Measurements from ENCODE around the gene HNRNPDL.
"Not testable (repeated sequence)": the region's sequence is repeated elsewhere in the genome, so short reads cannot be mapped to it uniquely, and the experiment has no call there.

HNRNPDL gene

GRCh38 chr4:82432596-82432995, 2.3 kb upstream of the HNRNPDL start:
- DNase-seq = no peak

GRCh38 chr4:82431831-82432230, 1.6 kb upstream of the HNRNPDL start:
- DNase-seq = no peak

- no peak for DNase-seq
Observed at GRCh38 chr4:82430964-82431745, 893 bp upstream of the HNRNPDL start.

DNA sequence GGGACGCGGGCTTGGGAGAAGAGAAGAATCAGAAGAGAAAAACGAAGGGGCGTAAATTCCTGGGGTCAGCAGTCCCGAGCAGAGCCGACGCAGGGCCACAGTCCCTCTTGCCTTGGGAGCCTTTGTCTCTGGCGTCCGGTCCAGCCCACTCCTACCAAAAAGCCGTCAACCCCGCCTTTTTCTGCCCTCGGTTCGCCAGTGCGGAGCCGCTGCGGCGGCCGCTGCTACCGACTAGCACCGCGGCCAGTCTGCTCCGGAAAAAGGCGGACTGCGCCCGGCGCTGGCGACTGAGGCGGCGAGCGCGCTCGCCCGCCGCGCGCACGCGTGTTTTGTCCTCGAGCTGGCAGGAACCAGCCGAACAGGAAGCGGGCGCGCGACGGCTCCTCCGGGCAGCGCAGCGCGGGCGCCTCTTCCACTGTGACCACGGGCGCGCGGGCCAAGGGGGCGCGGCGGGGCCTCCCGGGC, 502 bp downstream of the HNRNPDL start:
- no peak for DNase-seq

- DNase-seq = peak; percentile 95 to 97
Observed at GRCh38 chr4:82428969-82429727, 1.1 kb downstream of the HNRNPDL start.

DNA sequence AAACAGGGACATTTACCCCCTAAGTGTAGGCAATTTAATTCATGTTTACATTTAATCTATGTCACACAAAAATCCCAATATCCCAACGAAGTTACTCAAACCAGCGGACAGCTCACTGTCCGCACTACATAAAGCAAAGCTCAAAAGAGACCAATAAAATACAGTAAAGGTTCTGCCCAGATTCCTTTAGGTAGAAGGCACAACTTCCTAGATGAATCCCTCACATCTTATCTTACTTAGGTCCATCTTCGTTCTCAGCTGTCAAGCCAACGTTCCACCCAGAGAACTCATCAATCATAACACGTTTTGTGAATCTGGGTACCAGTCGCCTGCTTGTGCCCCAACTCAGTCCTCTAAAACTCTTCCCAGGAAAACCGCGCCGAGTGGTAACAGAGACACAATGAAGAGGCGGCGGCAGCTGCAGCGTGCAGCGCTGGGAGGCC, 1.7 kb downstream of the HNRNPDL start:
- DNase-seq = no peak

DNA sequence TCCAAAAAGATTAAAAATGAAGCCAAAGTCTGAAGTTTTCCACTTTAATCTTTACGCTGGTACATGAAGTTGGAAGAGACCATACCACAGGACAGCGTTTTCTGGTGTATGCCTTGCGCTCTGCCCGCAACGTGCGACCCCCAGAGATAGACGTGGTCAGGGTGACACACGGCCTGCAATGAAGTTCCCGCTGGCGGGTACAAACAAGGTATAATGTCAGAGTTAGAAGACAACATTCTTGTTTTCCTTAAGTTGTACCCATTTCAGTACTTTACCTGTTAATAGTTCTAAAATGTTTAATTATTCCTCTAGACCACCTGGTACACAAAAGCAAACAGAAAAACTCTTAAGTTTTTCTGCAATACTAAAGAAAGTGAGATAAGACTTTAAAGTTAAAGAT, 4.8 kb downstream of the HNRNPDL start:
- no peak for DNase-seq

- no peak for DNase-seq
Observed at GRCh38 chr4:82423245-82424054, 6.8 kb downstream of the HNRNPDL start.

DNA sequence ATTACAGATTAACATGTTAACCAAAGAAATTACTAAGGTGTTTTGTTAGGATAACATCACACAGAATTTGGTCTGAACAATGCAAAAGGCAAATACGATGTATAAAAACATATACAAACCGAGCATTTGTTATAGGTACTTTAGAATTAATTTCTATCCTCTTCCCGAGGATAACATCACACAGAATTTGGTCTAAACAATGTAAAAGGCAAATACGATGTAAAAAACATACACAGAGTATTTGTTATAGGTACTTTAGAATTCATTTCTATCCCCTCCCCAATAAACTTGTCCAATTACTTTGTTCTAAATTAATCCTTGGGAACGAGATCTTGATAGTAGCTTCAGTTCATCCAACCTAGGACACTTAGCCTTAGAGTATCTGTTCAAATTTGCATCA, 7.6 kb downstream of the HNRNPDL start:
- no peak for DNase-seq

- no peak for DNase-seq
Observed at GRCh38 chr4:82421796-82422560, 8.3 kb downstream of the HNRNPDL start.

DNA sequence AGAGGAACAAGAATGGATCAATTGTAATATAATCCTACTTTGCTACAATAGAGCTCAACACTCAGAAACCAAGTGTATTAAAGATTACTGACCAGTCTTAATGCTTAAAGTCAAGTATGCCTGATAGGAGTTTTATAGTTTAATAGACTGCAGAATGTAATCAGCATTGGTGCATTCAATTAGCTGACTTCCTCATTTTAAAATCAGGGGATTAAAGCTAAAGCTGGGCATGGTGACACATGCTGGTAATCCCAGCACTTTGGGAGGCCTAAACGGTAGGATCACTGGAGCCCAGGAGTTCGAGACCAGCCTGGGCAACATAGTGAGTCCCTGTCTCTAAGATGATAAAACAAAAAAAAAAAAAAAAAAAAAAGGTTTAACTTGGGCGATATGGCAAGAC, 10.8 kb downstream of the HNRNPDL start:
- no peak for DNase-seq

- DNase-seq = no peak
Observed at GRCh38 chr4:82415922-82416365, 14.3 kb downstream of the HNRNPDL start.

DNA sequence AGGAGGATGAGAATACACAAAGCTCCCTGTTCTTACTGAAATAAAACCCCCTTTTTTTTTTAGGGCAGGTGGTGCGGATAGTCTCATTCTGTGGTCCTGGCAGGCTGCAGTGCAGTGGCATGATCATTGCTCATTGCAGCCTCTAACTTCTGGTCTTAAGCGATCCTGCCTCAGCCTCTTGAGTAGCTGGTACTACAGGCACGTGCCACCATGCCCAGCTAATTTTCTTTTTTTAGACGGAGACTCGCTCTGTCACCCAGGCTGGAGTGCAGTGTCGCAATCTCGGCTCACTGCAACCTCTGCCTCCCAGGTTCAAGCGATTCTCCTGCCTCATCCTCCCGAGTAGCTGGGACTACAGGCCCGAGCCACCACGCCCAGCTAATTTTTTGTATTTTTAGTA, 15.2 kb downstream of the HNRNPDL start:
- DNase-seq = not testable (repeated sequence)

DNA sequence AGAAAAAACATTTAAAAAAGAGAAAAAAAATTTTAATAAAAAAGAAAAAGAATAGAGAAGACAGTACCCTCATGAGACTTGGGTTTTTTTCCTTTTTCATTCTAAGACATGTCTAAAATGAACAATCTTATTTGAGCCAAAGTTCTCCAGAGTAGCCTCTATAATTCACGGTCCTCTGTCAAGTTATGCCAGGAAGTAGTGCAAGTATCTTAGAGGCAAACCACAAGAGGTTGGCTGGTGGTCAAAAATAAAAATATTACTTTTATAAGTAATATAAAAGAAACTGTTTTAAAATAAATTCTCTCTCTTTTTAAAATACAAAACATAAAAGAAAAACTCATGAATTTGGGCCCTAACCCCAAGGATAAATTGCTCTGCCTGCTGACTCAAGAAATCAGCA, 26.5 kb downstream of the HNRNPDL start:
- DNase-seq = no peak

GRCh38 chr4:82402196-82402775, 28.0 kb downstream of the HNRNPDL start:
- no peak for DNase-seq

GRCh38 chr4:82401600-82401999, 28.7 kb downstream of the HNRNPDL start:
- no peak for DNase-seq

GRCh38 chr4:82398263-82398662, 32.0 kb downstream of the HNRNPDL start:
- no peak for DNase-seq

DNA sequence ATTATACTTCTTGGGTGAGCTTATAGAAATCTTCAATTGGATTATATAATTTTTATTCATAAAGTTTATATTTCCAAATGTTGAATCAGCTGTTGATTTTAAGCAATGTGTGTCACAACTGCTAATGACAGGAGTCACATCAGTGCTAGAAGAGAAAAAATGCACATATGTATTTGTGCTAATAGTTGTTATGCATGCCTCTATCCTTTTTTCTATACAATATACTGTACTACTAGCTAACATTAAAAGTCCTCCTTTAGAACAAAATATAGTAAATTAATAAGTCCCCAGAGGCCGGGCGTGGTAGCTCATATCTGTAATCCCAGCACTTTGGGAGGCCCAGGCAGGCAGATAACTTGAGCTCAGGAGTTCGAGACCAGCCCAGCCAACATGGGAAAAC, 32.7 kb downstream of the HNRNPDL start:
- DNase-seq = no peak

GRCh38 chr4:82394896-82395295, 35.4 kb downstream of the HNRNPDL start:
- no peak for DNase-seq

DNA sequence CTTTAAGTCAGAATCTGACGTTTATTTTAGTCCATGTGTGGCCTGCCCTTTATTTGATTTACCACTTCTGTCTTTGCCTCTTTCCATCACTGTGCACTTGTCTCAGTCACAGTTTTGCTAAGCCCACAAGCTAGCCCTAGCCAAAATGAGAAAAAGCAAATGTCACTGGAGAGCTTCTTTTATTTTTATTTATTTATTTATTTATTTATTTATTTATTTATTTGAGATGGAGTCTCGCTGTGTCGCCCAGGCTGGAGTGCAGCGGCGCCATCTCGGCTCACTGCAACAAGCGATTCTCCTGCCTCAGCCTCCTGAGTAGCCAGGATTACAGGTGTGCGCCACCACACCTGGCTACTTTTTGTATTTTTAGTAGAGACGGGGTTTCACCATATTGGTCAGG, 40.2 kb downstream of the HNRNPDL start:
- not testable (repeated sequence) for DNase-seq

DNA sequence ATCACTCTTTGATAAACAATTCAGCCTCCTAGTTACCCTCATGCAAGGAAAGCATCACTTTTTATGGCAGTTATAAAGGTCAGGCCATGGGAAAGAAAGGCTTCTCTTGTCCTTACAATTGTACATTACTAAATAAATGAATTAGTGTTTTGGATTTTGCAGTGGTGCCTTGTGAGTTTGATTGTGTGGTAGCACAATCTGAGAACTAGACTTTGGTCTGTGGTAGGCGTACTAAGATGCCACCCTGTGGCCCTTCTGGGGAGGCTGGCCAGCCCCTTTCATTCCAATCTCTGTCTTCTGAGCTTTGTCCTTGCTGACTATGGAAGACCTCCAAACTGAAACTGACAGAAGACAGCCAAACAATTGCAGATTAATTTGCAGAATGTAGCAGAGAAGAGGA, 41.9 kb downstream of the HNRNPDL start:
- no peak for DNase-seq

GRCh38 chr4:82386312-82386711, 44.0 kb downstream of the HNRNPDL start:
- DNase-seq = not testable (repeated sequence)

Measured in inflammatory macrophage (primary cell).